GM21360 (cell line): ENCODE data around the gene CACNG5.

Experiments used
- ATAC-seq: cut with Tn5 transposase; IDR thresholded peaks from one replicate; pipeline ENCODE4 v1.9.1; 2021; ENCODE audit warnings: mild to moderate bottlenecking, moderate library complexity; ENCODE audit not compliant: unreplicated experiment

Gene CACNG5, protein sequence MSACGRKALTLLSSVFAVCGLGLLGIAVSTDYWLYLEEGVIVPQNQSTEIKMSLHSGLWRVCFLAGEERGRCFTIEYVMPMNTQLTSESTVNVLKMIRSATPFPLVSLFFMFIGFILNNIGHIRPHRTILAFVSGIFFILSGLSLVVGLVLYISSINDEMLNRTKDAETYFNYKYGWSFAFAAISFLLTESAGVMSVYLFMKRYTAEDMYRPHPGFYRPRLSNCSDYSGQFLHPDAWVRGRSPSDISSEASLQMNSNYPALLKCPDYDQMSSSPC

DNA sequence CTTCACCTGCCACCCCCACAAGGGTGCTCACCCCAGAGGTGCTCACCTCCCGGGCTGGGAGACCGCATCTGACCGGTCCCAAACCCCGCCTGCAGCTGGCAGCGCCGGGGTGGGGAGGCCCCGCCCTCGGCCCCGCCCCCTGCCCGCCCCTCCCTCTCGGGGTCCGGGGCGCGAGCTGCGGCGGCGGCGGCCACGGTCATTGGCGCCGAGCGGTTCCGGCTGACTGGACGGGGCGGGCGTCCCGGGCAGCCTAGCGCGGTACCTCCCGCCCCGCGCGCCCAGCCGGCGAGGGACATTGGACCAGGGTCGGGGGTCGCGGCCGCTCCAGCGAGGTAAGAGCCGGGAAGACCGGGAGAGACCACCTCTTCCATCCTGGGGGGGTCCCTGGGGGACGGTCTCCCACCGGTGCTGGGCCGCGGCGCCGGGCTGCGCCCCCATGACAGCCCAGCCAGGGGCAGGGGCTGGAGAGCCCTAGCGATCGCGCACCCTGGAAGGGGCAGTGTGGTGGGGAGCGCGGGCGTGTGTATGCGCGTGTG is at the start of gene CACNG5:
Gene CACNG5 (plus strand): TSS at position 199 of the 536 bp plus-strand sequence. CDS start 42,216 bp downstream, outside the sequence.
- no peak for ATAC-seq

DNA sequence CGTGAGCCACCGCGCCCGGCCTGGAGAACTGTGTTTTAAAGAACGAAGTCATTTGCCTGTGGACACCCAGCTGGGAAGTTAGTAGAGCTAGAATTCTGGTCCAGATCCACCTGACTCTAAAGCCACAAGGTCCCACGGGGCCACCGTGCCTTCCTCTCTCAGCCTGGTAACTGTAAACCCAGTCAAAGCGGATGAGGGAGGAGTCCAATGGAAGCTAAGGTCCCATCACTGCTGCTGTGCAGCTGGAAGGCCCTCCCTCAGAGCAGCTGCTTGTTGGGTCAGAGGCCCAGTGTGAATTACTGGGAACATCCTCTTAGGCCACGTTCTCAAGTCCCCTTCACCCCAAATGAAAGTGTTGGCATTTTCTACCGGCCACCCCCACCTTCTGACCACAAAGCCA is 48.8 kb upstream of the CACNG5 start:
- ATAC-seq = no peak

DNA sequence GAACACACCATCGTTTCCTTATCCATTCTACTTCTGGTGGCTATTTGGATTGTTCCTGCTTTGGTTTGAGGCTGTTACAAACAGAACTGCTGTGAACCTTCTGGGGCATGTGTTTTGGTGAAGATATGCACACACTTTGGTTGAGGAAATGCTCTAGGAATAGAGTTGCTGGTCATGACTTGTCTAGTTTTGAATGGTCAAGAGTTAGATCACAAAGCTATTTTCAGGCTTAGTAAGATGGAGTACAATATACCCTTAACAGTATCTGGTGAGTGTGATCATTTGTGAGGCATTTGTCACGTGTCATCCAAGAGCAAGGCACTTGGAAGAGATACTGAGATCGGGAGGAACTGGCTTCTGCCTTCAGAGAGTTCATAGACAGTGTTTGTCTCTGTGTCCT is 47.0 kb upstream of the CACNG5 start:
- ATAC-seq = no peak

DNA sequence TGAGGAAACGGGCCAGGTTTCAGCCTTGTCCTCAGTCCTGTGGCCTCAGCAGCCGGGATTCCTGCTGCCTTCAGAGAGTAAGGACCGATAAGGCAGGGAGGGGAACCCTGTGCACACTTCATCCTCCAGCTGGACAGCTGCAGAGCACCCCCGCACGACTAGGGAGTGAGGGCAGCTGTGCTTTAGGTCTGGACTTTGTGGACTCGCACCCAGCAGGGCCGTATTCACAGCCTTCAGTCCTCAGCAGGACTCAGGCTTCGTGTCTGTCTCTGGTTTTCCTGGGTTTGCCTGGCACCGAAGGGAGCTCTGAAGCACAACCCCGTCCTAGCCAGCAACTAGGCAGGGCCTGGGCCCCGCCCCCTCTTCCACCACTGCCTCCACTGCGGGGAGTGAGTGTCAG is 45.8 kb upstream of the CACNG5 start:
- no peak for ATAC-seq

DNA sequence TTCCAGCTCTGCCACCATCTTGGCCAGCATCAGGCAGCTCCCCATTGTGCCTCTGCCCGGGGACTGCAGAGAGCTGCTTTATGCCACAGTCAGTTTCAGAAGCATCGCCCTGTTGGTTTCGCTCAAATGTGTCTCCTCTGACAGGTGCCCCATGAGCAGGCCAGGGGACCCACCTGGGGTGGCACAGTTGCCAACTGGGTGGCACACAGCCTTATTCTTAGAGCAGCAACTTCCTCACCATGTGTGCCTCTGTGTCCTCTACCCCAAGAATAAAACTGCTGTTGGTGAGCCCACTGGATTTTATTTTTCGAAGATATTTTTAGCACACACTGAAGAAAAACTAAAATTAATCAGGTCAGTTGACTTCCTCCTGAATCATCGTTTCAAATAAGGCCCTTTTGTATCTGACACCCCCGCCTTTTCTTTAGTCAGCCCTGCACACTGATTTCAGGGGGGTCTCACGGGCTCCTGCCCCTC is 44.9 kb upstream of the CACNG5 start:
- no peak for ATAC-seq

DNA sequence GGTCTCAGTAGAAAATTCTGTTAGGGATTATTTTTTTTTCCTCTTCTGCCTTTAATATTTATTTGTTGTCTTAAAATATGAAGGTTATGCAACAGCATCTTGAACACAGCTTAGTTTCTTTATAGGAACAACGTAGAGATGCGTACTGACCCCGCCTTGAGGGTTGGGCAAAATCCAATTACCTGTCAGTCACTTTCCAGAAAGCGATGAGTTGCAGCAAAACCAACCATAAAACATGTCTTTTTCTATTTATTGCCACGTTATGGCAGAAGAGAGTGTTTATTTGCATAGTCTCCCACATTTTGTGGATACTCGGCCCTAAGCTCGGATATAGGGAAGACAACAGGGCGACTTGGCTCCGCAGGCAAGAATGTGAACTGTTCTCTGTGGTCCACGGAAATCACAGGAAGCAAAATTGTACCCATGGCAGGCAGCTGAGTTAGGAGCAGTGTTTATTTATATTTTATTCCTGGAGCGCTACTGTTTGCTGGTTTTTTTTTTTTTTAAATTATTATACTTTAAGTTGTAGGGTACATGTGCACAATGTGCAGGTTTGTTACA is 44.3 kb upstream of the CACNG5 start:
- no peak for ATAC-seq

DNA sequence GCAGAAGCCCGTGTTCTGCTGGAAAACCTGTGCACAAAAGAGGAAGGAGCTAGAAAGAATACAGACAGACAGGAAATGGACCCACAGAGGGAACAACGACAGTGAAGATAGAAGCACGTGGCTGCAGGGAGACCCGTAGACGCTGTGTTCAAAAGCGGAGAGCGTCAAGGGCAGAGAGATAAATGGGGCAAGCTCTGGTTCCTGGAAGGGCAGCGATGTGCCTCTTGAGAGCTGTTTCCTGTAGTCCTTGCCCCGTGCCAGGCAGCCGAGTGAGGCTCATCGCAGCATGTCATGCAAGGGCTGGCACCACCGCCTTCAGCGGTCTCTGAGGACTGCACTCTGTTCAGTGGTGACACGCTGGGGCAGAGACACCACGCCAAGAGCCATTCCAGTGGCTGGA is 43.6 kb upstream of the CACNG5 start:
- no peak for ATAC-seq

DNA sequence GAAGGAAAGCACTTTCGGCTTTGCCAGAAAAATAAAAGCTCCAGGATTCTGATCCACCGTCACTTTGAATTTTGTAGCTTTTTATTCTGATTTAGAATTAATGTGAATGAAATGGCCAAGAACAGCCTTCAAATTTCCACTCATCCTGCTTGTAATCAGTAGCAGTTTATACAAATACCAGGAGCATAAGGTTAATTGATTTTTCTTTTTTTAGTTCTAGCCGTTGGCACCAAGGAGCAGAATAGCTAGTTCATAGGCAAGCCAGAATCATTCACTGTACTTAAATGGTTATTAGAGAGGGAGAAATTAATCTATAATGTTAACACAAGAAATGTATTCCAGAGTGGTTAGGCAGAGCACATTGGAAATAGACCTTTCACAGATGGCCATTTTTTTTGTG is 41.1 kb upstream of the CACNG5 start:
- ATAC-seq = no peak

DNA sequence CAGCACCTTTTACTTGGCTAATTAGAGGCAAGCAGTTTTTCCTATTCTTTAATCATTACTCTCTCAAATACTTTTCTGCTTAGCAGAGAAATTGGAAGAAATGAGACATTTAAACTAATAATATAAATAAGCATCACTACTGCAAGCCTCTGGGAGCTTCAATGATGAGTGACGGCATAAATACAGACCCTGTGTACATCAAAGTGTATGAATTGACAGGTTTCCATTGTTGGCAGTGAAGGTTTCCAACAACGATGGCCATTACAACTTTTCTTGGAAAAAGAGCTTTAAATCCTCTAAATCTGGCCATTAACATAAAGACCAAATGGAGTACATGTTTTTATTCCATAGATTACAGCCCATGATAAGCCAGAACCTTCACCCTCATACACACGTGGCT is 39.4 kb upstream of the CACNG5 start:
- no peak for ATAC-seq

DNA sequence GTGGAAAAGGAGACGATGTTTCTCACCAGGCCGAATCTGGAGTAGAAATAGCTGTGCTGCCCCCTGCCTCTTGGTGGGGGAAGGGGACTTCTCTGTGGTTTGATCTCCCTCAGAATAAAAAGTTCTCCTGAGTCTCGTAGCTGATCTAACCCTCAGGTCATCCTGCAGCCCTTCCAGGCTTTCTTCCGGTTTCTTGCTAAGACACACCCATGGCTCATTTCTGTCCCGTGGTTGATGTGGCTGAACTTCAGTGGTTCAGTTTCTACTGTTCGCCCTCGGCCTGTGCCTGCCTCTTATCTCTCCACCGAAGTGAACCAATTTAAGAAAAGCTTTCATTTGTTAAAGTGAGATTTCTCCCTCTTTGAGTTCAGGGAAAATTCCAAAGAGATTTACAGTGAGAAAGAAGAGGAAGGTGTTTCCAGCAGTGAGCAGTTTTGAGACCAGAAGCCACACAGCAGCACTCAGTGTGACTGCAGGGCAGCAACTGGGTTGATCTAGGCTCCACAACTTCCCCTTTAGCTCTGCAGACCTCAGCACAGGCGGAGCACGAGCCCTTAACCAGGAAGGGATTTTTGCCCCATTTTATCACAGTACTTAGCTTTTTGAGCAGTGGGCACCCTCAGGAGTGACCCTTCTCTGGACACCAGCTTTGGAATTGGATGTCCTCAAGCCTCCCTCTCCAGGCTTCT is 34.9 kb upstream of the CACNG5 start:
- ATAC-seq = no peak

DNA sequence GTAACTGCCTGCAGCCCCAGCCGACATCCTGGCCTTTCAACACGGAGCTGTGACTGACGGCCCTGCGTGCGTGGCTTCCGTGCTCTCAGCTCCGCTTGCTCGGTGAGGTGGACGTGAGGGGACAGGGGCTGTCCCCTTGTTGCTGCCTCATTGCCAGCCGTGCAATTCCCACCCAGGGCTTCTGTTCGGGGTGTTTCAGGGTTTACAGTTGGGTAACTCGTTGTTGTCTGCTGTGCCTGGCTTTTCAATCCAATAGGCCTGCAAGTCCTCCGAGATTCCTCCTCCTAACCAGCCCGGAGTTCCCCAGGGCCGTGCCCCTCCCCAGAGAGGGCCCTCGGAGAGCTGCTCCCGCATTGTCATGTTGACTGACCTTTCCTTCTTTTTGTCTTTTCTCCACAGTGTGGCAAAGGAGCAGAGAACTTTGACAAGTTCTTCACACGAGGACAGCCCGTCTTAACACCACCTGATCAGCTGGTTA is 31.4 kb upstream of the CACNG5 start:
- ATAC-seq = no peak

DNA sequence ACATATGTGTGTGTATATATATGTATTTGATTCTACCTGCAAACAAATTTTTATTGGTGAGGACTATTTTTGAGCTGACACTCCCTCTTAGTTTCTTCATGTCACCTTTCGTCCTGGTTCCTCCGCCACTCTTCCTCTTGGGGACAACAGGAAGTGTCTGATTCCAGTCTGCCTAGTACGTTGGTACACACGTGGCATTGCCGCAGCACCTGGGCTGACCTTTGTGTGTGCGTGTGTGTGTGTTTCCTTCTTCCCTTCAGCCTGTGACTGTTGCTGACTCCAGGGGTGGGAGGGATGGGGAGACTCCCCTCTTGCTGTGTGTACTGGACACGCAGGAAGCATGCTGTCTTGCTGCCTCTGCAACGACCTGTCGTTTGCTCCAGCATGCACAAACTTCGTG is 29.4 kb upstream of the CACNG5 start:
- no peak for ATAC-seq

DNA sequence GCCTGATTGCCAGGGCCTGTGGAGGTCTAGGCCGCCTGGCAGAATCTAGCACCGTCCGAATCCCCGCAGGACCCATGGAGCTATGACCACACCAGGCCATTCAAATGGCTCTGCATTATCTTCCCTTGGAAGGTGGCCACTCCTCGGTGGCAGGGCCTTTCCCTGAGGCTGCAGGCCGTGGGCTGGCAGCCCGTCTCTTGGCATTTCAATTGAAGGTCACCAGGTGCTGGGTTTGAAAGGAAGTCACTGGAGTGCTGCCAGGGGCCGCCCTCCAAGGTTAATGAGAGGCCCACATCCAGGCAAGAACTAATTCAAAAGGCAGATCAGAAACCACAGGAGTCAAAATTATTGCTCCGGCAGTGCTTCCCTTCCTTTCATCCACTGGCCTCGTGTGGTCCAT is 27.7 kb upstream of the CACNG5 start:
- ATAC-seq = no peak

DNA sequence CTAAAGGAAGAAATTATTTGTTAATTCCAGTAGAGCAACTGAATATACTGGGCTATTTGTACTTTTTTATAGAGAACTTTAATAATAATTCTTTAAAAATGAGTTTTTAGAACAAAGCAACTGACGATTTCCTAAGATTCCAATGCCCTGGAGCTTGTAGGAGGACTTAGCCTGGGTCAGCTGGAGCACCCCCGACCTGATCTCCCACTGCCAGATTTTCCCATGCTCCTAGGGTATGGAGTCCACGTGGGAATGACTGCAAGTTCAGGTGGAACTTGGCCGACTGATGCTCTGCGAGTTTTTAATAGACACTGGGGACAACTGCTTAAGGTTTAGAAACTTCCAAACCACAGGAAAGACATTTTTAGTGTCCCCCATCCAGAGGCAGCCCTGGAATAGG is 25.5 kb upstream of the CACNG5 start:
- ATAC-seq = no peak

DNA sequence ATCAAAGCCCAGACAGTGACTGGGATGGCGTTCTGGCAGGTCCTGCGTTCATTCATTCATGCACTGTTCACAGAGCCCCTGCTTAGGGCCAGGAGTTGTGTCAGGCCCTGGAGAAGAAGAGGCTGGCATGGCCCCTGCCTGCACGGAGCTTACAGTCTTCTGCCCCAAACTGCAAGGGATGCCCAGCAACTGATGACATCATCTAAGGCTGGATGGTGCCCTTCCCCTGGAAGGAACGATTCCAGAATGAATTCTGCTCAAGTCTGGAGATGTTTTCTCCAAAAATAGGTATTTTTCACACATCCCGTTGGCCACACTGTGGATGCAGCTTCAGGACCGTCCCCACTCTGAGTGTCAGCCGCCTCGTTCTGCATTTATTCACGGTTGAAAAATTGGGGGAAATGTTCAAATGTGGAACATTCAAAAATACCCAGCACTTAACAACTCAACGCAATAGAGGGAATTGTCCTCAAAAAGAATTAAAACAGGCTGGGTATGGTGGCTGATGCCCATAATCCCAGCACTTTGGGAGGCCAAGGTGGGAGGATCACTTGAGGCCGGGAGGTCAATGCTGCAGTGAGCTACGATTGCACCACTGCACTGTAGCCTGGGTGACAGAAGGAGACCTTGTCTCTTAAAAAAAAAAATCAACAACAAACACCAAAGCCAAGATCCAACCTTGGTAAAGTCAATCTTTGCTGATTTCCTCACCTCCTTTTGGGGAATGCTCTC is 23.8 kb upstream of the CACNG5 start:
- no peak for ATAC-seq

DNA sequence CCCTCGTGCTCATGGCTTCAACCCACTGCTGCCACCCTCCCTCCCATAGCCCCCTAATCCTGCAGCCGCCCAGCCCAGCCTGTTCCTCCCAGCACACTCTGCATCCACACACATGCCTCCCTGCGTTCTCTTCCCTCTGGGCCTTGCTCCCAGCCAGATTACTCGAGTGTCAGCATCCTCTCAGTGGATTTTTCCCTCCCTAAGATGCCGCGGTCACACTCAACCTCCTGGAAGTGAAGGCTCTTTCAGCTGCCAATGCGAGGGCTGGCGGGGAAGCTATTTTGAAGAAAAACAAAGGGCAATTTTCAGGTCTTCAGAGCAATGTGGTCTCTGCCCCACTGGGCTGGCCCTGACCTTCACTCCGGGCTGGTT is 23.2 kb upstream of the CACNG5 start:
- ATAC-seq = no peak

DNA sequence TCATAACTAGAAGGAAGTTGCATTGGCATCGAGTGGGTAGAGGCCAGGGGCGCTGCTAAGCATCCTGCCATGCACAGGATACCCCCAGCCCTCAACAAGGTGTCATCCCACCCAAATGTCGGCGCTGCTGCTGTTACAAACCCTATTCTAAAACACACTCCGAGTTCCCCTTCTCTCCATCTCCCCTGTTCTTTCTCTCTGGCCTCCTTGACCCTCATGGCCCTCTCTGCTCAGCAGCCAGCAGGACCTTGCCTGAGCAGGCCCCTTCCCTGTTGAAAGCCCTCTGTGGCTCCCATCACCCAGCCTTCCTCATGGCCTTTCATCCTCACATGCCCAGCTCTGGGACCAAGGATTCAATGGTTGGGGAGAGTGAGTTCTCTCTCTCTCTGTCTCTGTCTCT is 22.3 kb upstream of the CACNG5 start:
- no peak for ATAC-seq

DNA sequence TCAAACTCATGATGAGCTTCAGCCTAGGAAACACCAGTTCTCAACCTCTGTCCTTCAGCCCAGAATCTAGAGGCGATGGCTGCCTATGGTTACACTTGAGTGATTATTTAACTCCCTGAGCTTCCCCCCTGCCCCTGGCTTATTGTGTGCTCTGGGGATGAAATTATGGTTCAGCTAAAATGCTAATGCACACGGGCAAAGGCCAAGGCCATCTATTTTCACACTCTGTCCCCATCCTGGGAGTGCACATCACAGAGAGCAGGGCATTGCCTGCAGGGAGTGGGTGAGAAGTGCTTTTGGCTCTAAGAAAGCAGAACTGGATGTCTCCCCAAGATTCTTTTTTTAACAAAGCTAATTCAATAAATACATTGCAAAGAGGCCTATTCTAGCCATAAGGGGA is 21.6 kb upstream of the CACNG5 start:
- ATAC-seq = no peak

DNA sequence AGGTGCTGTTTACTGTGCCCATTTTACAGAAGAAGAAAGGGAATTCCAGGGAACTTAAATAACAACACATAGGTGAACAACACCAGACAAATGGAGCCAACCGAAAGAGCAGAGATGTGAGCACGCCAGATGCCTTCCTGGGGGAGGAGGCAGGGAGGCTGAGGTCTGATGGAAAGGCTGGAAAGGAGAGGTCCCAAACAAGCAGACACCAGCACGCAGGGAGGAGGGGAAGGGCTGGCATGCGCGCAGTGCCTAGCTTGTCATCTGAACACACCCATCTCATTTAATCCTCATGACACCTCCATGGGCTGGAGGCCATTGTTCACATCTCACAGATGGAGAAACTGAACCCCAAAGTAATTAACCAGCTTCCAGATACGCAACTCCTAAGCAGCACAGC is 20.9 kb upstream of the CACNG5 start:
- no peak for ATAC-seq

DNA sequence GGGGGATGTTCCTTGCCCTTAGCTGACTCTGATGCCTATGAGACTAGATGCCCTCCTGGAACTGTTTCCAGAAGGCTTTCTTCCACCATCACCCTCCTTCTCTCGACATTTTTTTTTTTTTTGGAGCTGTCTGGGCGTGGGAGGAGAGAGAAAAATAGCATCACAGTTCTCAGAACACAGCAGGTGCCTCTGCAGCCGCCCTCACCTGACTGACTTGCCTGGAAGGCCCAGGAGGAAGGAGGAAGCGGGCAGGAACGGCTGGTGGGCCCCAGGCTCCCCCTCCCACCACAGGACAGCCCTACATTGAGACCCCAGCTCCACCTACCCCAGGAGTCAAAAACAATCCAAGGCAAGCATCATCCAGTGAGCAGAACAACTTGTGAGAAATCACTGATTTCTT is 20.3 kb upstream of the CACNG5 start:
- ATAC-seq = no peak

DNA sequence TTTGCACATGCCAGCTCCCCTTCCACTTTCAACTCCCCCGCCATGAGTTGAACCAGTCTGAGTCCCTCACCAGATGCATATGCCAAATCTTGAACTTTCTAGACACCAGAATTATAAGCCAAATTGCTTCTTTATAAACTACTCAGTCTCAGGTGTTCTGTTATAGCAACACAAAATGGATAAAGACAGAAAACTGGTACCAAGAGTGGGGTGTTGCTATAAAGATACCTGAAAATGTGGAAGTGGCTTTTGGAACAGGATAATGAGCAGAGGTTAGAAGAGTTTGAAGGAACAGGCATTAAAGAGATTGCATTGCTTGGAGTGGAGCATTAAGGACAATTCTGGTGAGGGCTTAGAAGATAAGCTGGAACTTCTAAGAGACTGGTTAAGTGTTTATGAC is 17.2 kb upstream of the CACNG5 start:
- ATAC-seq = no peak
